ENCODE results near the gene ERMARD. TPM values are rescaled to one million over a fixed set of nuclear protein-coding genes. Genes with fewer than 3 reads are reported as not detected.

The ERMARD gene
- total RNA-seq, 2 experiments from 2014 or later = 24.9 to 26.6 TPM

DNA sequence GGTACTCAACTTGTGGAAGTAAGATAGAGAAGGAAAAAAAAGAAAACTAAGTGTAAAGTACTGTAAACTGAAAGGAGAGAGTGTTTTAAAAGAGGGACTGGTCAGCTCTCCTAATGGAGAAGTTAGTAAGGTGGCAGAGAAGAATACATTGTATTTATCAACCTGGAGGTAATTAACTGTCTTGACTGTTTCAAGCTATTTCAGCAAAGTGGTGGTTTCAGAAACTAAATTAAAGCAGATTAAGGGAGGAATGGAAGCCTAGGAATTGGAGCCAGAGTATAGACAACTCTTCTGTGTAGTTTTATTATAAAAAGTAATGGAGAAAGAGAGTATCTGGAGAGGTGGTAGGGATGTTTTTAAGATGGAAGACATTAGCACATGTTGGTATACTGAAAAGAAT, 24.5 kb upstream of the ERMARD start:
- CTCF ChIA-PET = no interaction called here
- no peak for DNase-seq
- Mint-ChIP-seq H3K9me3 (no peaks in the 10 kb centered on the region), H3K4me1 (ENCODE audit: low read depth) (peaks cover 25% of the 10 kb centered on the region), H3K36me3 (ENCODE audit: low read depth) (peaks cover 11% of the 10 kb centered on the region), H3K27me3 (no peaks in the 10 kb centered on the region), H3K27ac (no peak overlapping the region), H3K4me3 (no peak overlapping the region)
- no peak for ATAC-seq
- POLR2A ChIA-PET = interaction anchor here (0.9 to 7.8 kb wide), 2 partner anchors 25 to 26 kb away, joined by 4 to 73 read pairs; partner anchors contain the start of genes C6orf120, DYNLT2, ERMARD and WDR27
- TF ChIP-seq, protein P1, sequence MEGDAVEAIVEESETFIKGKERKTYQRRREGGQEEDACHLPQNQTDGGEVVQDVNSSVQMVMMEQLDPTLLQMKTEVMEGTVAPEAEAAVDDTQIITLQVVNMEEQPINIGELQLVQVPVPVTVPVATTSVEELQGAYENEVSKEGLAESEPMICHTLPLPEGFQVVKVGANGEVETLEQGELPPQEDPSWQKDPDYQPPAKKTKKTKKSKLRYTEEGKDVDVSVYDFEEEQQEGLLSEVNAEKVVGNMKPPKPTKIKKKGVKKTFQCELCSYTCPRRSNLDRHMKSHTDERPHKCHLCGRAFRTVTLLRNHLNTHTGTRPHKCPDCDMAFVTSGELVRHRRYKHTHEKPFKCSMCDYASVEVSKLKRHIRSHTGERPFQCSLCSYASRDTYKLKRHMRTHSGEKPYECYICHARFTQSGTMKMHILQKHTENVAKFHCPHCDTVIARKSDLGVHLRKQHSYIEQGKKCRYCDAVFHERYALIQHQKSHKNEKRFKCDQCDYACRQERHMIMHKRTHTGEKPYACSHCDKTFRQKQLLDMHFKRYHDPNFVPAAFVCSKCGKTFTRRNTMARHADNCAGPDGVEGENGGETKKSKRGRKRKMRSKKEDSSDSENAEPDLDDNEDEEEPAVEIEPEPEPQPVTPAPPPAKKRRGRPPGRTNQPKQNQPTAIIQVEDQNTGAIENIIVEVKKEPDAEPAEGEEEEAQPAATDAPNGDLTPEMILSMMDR (IDR thresholded peaks at IDR 0.05) = no peak
- intact Hi-C loops (cut with micrococcal nuclease) = loop anchor here (2.0 kb wide), 1 partner anchor 24 kb away; the partner anchor contains the start of genes DYNLT2 and ERMARD

- H3K9me3 Mint-ChIP-seq = no peaks in the 10 kb centered on the region
- ATAC-seq (no peak), DNase-seq (no peak)
- ChIA-PET CTCF (interaction anchor here (2.0 kb wide), 1 partner anchor 21 kb away, joined by 9 read pairs; no protein-coding TSS in a partner anchor), POLR2A (no interaction called here)
- peaks cover 6% of the 10 kb centered on the region for H3K27me3 Mint-ChIP-seq
- H3K4me3 Mint-ChIP-seq = no peak overlapping the region
- intact Hi-C loops (cut with micrococcal nuclease) = no loop called here
- no peak overlapping the region for H3K27ac Mint-ChIP-seq
- peaks cover 9% of the 10 kb centered on the region for H3K36me3 Mint-ChIP-seq (ENCODE audit: low read depth)
- peaks cover 23% of the 10 kb centered on the region for H3K4me1 Mint-ChIP-seq (ENCODE audit: low read depth)
- TF ChIP-seq, protein P1 (IDR thresholded peaks at IDR 0.05) = no peak
Measured at GRCh38 chr6:169729961-169730360, 21.5 kb upstream of the ERMARD start.

GRCh38 chr6:169738204-169738975, 13.0 kb upstream of the ERMARD start:
- peak; percentile 61 for ATAC-seq
- peak; percentile 14 for DNase-seq
- POLR2A ChIA-PET = interaction anchor here (0.6 to 1.0 kb wide), 2 partner anchors 11 to 860 kb away, joined by 3 to 4 read pairs; no protein-coding TSS in a partner anchor
- H3K27me3 Mint-ChIP-seq = peaks cover 16% of the 10 kb centered on the region
- CTCF ChIA-PET = no interaction called here
- no peaks in the 10 kb centered on the region for H3K9me3 Mint-ChIP-seq
- intact Hi-C loops (cut with micrococcal nuclease) = no loop called here
- peaks cover 8% of the 10 kb centered on the region for H3K4me1 Mint-ChIP-seq (ENCODE audit: low read depth)
- TF ChIP-seq, protein P1 (IDR thresholded peaks at IDR 0.05) = no peak
- no peak overlapping the region for H3K4me3 Mint-ChIP-seq
- H3K36me3 Mint-ChIP-seq (ENCODE audit: low read depth) = no peaks in the 10 kb centered on the region
- H3K27ac Mint-ChIP-seq = no peak overlapping the region

GRCh38 chr6:169738976-169739529, 12.4 kb upstream of the ERMARD start:
- DNase-seq (no peak), ATAC-seq (no peak)
- H3K4me1 Mint-ChIP-seq (ENCODE audit: low read depth) = peaks cover 8% of the 10 kb centered on the region
- no peaks in the 10 kb centered on the region for H3K9me3 Mint-ChIP-seq
- no peak overlapping the region for H3K4me3 Mint-ChIP-seq
- POLR2A ChIA-PET = interaction anchor here (0.6 kb wide), 1 partner anchor 860 kb away, joined by 4 read pairs; no protein-coding TSS in a partner anchor
- TF ChIP-seq, protein P1 (IDR thresholded peaks at IDR 0.05) = no peak
- no peak overlapping the region for H3K27ac Mint-ChIP-seq
- peaks cover 14% of the 10 kb centered on the region for H3K27me3 Mint-ChIP-seq
- no peaks in the 10 kb centered on the region for H3K36me3 Mint-ChIP-seq (ENCODE audit: low read depth)
- intact Hi-C loops (cut with micrococcal nuclease) = no loop called here
- CTCF ChIA-PET = no interaction called here

DNA sequence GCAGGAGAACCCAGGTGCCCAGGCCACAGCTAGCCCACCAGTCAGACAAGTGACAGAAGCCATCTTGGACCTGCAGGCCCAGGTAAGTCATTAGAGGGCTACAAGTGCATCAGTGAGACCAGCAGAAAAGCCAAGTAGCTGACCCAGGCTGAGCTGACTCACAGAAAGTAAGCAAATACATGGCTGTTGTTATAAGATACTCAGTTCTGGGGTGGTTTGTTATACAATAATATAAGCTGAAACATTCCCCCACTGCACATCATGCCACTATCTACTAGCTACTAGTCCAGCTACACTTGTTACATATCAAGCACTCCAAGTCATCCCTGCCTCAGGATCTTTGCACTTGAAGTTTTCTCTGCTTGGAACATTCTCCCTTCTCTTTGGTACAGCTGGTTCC, 10.1 kb upstream of the ERMARD start:
- Mint-ChIP-seq H3K4me3 (no peak overlapping the region), H3K27me3 (no peaks in the 10 kb centered on the region), H3K36me3 (ENCODE audit: low read depth) (no peaks in the 10 kb centered on the region), H3K27ac (no peak overlapping the region), H3K4me1 (ENCODE audit: low read depth) (peaks cover 8% of the 10 kb centered on the region), H3K9me3 (peaks cover 4% of the 10 kb centered on the region)
- intact Hi-C loops (cut with micrococcal nuclease) = no loop called here
- no peak for ATAC-seq
- TF ChIP-seq, protein P1 (IDR thresholded peaks at IDR 0.05) = no peak
- CTCF ChIA-PET = no interaction called here
- POLR2A ChIA-PET = interaction anchor here (0.9 kb wide), 1 partner anchor 10 kb away, joined by 4 read pairs; the partner anchor contains the start of genes DYNLT2 and ERMARD
- no peak for DNase-seq

Data from activated CD8-positive, alpha-beta T cell treated with anti-CD3 and anti-CD28 coated beads for 36 hours (primary cell).